Subcutaneous abdominal adipose tissue (tissue), 5 donors: ENCODE measurements around the gene VPS9D1.

Experiments
- H3K27ac ChIP-seq: one replicate; pipeline ENCODE4 v1.7.0; 2013; ENCODE audit warnings: low read depth, mild to moderate bottlenecking, inconsistent platforms, low read length, moderate library complexity
- H3K27me3 ChIP-seq, 5 donors: one replicate each; pipeline ENCODE4 v1.7.0; 2013; ENCODE audit warnings: low read length in 5 of 5, inconsistent platforms in 1 of 5; ENCODE audit not compliant: control insufficient read depth in 5 of 5, insufficient read depth in 4 of 5
- H3K36me3 ChIP-seq, 5 donors: one replicate each; pipeline ENCODE4 v1.7.0; 2013; ENCODE audit warnings: low read length in 5 of 5; ENCODE audit not compliant: control insufficient read depth in 5 of 5, insufficient read depth in 5 of 5
- H3K4me1 ChIP-seq, 5 donors: one replicate each; pipeline ENCODE4 v1.7.0; 2013; ENCODE audit warnings: low read length in 5 of 5, mild to moderate bottlenecking in 3 of 5, moderate library complexity in 1 of 5; ENCODE audit not compliant: control insufficient read depth in 5 of 5, insufficient read depth in 5 of 5
- H3K4me3 ChIP-seq, 5 donors: one replicate each; pipeline ENCODE4 v1.7.0; 2013; ENCODE audit warnings: low read length in 5 of 5, low read depth in 1 of 5
- H3K9ac ChIP-seq, 5 donors: one replicate each; pipeline ENCODE4 v1.7.0; 2013; ENCODE audit warnings: low read length in 5 of 5, mild to moderate bottlenecking in 4 of 5, moderate library complexity in 3 of 5
- H3K9me3 ChIP-seq, 5 donors: one replicate each; pipeline ENCODE4 v1.7.0; 2013; ENCODE audit warnings: low read length in 5 of 5; ENCODE audit not compliant: control insufficient read depth in 5 of 5
- donor health status: healthy.
- donor health status: healthy.
- donor health status: healthy.
- donor health status: healthy.
- donor health status: healthy.

VPS9D1 gene

DNA sequence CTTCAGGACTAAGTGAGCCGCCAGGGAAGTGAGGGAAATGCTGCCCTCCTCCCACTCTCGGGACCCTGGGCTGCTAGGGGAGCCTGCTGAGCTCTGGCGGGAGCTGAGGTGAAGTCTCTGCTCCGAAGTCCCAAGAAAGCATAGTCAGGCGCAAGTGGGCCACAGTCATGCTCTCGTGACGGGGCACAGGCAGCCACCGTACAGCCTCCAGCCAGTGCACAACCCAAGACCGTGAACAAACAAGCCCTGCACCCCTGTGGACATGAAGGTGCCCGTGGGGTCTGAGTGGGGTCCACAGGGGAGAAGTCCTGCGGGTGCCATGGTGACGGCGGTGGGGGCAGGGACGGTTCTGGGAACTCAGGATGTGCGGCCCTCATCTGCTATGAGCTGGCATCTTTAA is 25.3 kb upstream of the VPS9D1 start:
- Histone ChIP-seq H3K27me3 (no peaks in the 10 kb centered on the region), H3K27ac (no peak overlapping the region), H3K4me3 (no peak overlapping the region), H3K9me3 (no peaks in the 10 kb centered on the region), H3K36me3 (peaks cover 0 to 6% (median 0%) of the 10 kb centered on the region in 5 donors), H3K9ac (no peak overlapping the region), H3K4me1 (peaks cover 0 to 10% (median 8%) of the 10 kb centered on the region in 5 donors)

DNA sequence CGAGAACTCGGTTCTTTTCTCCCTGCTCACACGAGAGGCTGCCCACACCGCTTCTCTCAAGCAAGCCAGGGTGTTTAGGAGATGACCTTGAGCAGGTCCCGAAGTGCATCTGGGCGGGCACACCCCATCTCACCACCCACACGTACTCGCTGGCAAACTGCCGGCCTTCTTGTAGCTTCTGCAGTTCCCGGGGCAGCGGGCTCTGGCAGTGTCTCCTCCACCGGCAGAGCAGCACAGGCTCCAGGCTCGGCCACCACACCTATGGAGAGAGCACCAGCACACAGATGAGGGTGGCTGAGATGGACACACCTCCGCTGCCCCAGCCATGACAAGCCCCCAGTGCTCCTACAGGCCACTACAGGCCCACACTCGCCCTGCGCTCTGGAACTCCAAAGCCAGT is 24.1 kb upstream of the VPS9D1 start:
- H3K9ac ChIP-seq: no peak overlapping the region

DNA sequence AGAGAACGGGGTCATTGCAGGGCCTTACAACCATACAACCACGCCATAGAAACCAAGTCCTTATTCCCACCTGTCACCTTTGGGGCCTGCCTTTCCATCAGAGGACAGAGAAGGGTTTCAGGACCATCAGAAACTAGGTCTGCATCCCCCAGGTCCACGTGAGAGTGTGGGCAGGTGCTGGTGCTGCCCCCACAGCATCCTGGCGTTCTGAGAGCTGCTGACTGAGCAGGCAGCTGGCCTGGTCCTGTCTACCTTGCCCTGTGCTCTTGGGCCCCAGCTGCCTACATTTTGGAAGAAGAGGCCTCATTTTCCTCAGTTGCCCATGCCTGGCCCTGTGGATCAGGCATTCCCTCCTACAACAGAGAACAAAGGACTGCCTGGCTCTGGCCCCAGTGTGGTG is 22.2 kb upstream of the VPS9D1 start:
- Histone ChIP-seq H3K27me3 (no peaks in the 10 kb centered on the region), H3K27ac (no peak overlapping the region), H3K4me3 (no peak overlapping the region), H3K36me3 (peaks cover 0 to 37% (median 26%) of the 10 kb centered on the region in 5 donors), H3K9me3 (no peaks in the 10 kb centered on the region), H3K9ac (no peak overlapping the region), H3K4me1 (peaks cover 0 to 7% (median 7%) of the 10 kb centered on the region in 5 donors)

More for the DNA sequence above, 24.1 kb upstream of the VPS9D1 start:
- no peaks in the 10 kb centered on the region for H3K9me3 ChIP-seq
- H3K27ac ChIP-seq: no peak overlapping the region
- H3K36me3 ChIP-seq: peaks cover 0 to 18% (median 7%) of the 10 kb centered on the region in 5 donors
- H3K4me3 ChIP-seq: no peak overlapping the region
- H3K4me1 ChIP-seq: peaks cover 0 to 10% (median 7%) of the 10 kb centered on the region in 5 donors
- no peaks in the 10 kb centered on the region for H3K27me3 ChIP-seq

DNA sequence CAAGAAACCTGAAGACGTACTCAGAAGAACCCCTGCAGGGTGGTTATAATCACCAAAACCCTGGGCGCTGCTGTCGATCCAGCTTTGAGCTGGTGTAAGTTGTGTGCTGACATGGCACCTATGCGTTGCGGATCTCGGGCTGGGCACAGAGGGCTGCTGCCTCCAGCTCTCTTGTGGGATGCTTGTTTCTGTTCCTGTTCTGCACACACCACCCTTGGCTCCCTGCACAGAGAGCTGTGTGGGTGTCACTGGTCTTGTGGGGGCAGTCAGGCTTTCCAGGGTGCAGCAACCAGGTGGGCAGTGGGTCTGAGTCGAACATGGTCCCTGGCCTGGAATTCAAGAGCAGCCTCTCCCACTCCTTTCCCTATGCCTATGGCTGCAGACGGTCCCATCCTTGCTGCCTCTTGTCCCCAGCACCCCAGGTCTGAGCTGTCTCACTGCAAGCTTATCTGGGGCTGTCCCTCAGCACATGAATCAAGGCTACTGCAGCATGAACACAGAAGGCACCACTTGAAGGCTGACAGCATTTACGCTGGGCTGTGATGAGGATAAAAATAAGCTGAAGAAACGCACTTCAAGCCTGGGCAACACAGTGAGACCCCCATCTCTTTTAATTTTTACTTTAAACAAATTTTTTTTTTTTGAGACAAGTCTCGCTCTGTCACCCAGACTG is 20.8 kb upstream of the VPS9D1 start:
- no peak overlapping the region for H3K9ac ChIP-seq
- H3K36me3 ChIP-seq: peaks cover 0 to 51% (median 39%) of the 10 kb centered on the region in 5 donors
- H3K4me1 ChIP-seq: peaks cover 0 to 7% (median 7%) of the 10 kb centered on the region in 5 donors
- H3K27me3 ChIP-seq: no peaks in the 10 kb centered on the region
- H3K9me3 ChIP-seq: no peaks in the 10 kb centered on the region
- no peak overlapping the region for H3K4me3 ChIP-seq
- H3K27ac ChIP-seq: no peak overlapping the region

DNA sequence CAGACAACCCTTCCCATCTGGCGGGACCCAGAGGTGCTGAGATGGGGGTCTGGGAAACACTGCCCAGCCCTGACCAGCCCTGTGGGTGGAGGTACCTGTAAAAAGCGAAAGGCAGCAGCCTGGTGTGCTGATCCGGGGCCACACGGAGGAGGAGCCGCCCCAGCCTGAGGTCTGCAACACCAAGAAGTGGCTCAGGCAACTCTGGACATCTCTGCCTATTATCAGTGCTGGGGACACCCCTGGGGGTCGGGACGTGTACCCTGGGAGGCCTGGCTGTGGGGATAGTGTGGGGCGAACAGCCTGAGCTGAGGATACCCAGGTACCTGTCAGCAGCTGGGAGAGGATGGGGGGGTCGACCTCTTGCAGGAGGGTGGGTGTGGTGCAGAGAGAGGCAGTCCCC is 18.7 kb upstream of the VPS9D1 start:
- no peak overlapping the region for H3K4me3 ChIP-seq
- H3K4me1 ChIP-seq: peaks cover 0 to 7% (median 7%) of the 10 kb centered on the region in 5 donors
- H3K9me3 ChIP-seq: no peaks in the 10 kb centered on the region
- no peak overlapping the region for H3K27ac ChIP-seq
- H3K9ac ChIP-seq: no peak overlapping the region
- H3K27me3 ChIP-seq: no peaks in the 10 kb centered on the region
- peaks cover 0 to 72% (median 59%) of the 10 kb centered on the region in 5 donors for H3K36me3 ChIP-seq

DNA sequence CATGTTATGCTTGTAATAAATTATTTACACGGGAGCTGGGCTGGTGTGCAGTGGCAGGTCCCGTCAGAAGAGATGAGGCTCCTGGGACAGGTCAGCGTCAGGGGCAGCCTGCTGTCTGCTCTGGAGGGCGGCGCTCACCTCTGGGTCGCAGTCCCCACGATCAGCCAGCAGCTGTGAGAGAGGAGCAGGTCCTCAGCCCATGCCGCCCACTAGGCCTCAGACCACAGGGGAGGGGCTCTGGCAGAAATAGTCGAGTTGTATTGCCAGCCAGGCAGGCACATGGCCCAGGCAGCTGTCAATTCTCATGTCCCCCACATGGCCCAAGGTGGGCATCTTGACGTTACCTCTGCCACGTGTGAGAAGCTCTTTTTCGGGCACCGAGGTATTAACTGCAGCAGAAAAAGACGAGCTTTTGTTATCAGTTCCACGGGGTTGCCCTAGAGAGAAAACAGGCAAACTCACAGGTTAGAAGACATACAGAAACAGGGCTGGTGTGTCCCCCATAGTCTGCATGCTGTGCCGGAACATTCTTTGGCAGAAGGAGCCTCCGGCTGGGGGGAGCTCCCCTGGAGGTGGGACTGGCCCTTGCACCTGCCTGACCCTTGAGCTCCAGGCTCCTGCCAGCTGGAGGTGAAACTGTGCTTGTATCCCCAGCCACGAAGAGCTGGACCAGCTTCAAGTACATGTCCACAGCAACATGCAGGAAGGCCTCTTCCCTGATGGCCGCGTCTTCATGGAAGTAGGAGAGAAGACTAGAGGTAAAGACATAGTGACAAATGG is 18.0 kb upstream of the VPS9D1 start:
- Histone ChIP-seq H3K9ac (no peak overlapping the region), H3K36me3 (peaks cover 0 to 79% (median 65%) of the 10 kb centered on the region in 5 donors), H3K9me3 (no peaks in the 10 kb centered on the region), H3K4me1 (peaks cover 0 to 7% (median 7%) of the 10 kb centered on the region in 5 donors), H3K4me3 (no peak overlapping the region), H3K27ac (no peak overlapping the region), H3K27me3 (no peaks in the 10 kb centered on the region)

DNA sequence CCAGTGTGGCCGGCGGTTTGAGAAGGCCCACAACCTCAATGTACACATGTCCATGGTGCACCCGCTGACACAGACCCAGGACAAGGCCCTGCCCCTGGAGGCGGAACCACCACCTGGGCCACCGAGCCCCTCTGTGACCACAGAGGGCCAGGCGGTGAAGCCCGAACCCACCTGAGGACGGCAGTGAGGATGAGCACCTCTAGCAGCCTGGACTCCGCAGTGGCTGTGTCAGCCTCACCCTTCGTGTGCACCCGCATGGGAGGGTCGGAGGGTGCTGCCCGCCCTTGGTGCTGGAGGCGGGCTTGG is 17.3 kb upstream of the VPS9D1 start:
- Histone ChIP-seq H3K4me3 (no peak overlapping the region), H3K36me3 (peaks cover 0 to 86% (median 72%) of the 10 kb centered on the region in 5 donors), H3K4me1 (peaks cover 0 to 6% (median 5%) of the 10 kb centered on the region in 5 donors), H3K27me3 (no peaks in the 10 kb centered on the region), H3K9me3 (no peaks in the 10 kb centered on the region), H3K27ac (no peak overlapping the region), H3K9ac (no peak overlapping the region)

DNA sequence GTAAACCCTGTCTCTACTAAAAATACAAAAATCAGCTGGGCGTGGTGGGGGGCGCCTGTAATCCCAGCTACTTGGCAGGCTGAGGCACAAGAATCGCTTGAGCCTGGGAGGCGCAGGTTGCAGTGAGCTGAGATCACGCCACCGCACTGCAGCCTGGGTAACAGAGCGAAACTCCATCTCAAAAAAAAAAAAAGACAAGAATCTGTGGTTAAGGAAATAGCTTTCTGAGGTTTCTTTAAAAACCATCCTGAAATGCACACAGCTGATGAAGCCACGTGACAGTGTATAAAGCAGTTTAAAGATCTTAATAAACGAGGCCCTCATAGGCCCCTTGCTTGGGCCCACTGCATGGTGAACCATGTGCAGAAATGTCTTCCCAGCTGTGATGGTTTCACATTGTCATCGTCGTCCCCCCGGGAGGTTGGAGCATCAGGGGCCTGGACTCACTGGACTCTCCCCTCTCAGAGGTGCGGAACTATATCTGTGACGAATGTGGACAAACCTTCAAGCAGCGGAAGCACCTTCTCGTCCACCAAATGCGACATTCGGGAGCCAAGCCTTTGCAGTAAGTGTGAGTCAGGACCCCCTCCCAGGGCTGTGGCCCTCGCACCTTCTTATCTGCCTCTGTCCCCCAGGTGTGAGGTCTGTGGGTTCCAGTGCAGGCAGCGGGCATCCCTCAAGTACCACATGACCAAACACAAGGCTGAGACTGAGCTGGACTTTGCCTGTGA is 16.8 kb upstream of the VPS9D1 start:
- no peaks in the 10 kb centered on the region for H3K9me3 ChIP-seq
- peaks cover 0 to under 1% (median under 1%) of the 10 kb centered on the region in 5 donors for H3K4me1 ChIP-seq
- H3K27me3 ChIP-seq: no peaks in the 10 kb centered on the region
- no peak overlapping the region for H3K4me3 ChIP-seq
- H3K9ac ChIP-seq: no peak overlapping the region
- H3K27ac ChIP-seq: no peak overlapping the region
- H3K36me3 ChIP-seq: peaks cover 0 to 91% (median 75%) of the 10 kb centered on the region in 5 donors

DNA sequence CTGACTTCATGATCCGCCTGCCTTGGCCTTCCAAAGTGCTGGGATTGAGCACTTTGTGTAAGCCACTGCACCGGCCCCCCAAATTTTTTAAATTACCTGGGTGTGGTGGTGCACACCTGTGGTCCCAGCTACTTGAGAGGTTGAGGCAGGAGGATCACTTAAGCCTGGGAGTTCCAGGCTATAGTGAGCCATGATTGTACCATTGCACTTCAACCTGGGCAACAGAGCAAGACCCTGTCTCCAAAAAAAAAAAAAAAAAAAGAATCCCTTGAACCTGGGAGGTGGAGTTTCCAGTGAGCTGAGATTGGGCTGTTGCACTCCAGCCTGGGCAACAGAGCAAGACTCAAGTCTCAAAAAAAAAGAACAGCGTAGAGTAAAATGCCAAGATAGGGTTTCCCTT is 15.9 kb upstream of the VPS9D1 start:
- H3K4me3 ChIP-seq: no peak overlapping the region
- peaks cover 0 to 100% (median 83%) of the 10 kb centered on the region in 5 donors for H3K36me3 ChIP-seq

DNA sequence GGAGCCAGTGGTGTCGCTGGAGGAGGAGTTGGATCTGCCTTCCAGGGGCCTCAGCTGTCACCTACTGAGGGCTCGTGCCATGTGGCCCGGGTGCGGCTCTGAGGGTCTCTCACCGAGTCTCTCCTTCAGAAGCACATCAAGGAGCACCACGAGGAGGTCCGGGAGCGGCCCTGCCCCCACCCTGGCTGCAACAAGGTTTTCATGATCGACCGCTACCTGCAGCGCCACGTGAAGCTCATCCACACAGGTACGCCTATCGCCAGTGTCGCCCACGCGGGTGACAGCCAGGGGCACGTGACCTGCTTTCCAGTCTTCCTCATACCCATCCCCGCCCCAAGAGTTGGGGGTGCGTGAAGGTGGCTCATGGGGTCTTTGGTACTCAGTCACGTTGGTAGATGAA is 13.1 kb upstream of the VPS9D1 start:
- Histone ChIP-seq H3K27ac (no peak overlapping the region), H3K36me3 (peaks cover 0 to 99% (median 89%) of the 10 kb centered on the region in 5 donors), H3K4me1 (no peaks in the 10 kb centered on the region), H3K9ac (no peak overlapping the region), H3K27me3 (no peaks in the 10 kb centered on the region), H3K9me3 (no peaks in the 10 kb centered on the region), H3K4me3 (no peak overlapping the region)

More for the DNA sequence above, 15.9 kb upstream of the VPS9D1 start:
- no peak overlapping the region for H3K27ac ChIP-seq
- H3K4me1 ChIP-seq: no peaks in the 10 kb centered on the region
- H3K9ac ChIP-seq: no peak overlapping the region
- no peaks in the 10 kb centered on the region for H3K9me3 ChIP-seq
- H3K27me3 ChIP-seq: no peaks in the 10 kb centered on the region
